Activated naive CD8-positive, alpha-beta T cell treated with anti-CD3 and anti-CD28 coated beads for 36 hours (primary cell): ENCODE data around the gene CMBL. TPM values are rescaled to one million over a fixed set of nuclear protein-coding genes. Genes with fewer than 3 reads are reported as not detected.

ENCODE experiments used
- DNase-seq: peaks from one replicate; pipeline ENCODE4 v3.0.0; 2021
- H3K27ac Mint-ChIP-seq: one replicate; pipeline ENCODE4 v1.8.0; 2022; ENCODE audit warnings: mild to moderate bottlenecking, moderate library complexity, mixed read lengths
- H3K27me3 Mint-ChIP-seq: one replicate; pipeline ENCODE4 v1.8.0; 2022; ENCODE audit warnings: mild to moderate bottlenecking, mixed read lengths
- H3K36me3 Mint-ChIP-seq: one replicate; pipeline ENCODE4 v1.8.0; 2021; ENCODE audit warnings: mild to moderate bottlenecking, mixed read lengths
- H3K4me1 Mint-ChIP-seq: one replicate; pipeline ENCODE4 v1.8.0; 2021; ENCODE audit warnings: mixed read lengths
- H3K4me3 Mint-ChIP-seq: one replicate; pipeline ENCODE4 v1.8.0; 2022; ENCODE audit warnings: mild to moderate bottlenecking, moderate library complexity, mixed read lengths
- H3K9me3 Mint-ChIP-seq: one replicate; pipeline ENCODE4 v1.8.0; 2022; ENCODE audit warnings: mixed read lengths
- total RNA-seq, 2 experiments: library from RNA; stranded (reverse); gene quantifications; one replicate each; pipeline ENCODE4 v1.2.3, GENCODE V29; 2021

Gene CMBL
- total RNA-seq, 2 experiments from 2014 or later: 2.4 to 2.9 TPM

- no peak overlapping the region for H3K27ac Mint-ChIP-seq
- peaks cover 7% of the 10 kb centered on the region for H3K4me1 Mint-ChIP-seq
- H3K4me3 Mint-ChIP-seq: no peak overlapping the region
- no peak for DNase-seq
- H3K27me3 Mint-ChIP-seq: peaks cover 30% of the 10 kb centered on the region
- H3K9me3 Mint-ChIP-seq: peaks cover under 1% of the 10 kb centered on the region
- no peaks in the 10 kb centered on the region for H3K36me3 Mint-ChIP-seq
Observed at GRCh38 chr5:10304932-10305331, 2.8 kb downstream of the CMBL start.

- Mint-ChIP-seq H3K27ac (no peak overlapping the region), H3K4me1 (peaks cover 7% of the 10 kb centered on the region), H3K27me3 (peaks cover 23% of the 10 kb centered on the region), H3K36me3 (no peaks in the 10 kb centered on the region), H3K4me3 (no peak overlapping the region), H3K9me3 (peaks cover 2% of the 10 kb centered on the region)
- no peak for DNase-seq
Observed at GRCh38 chr5:10303699-10304170, 4.0 kb downstream of the CMBL start.

GRCh38 chr5:10303201-10303600 is 4.5 kb downstream of the CMBL start:
- H3K27me3 Mint-ChIP-seq: peaks cover 18% of the 10 kb centered on the region

GRCh38 chr5:10301842-10302610 is 5.7 kb downstream of the CMBL start:
- no peak for DNase-seq
- peaks cover 2% of the 10 kb centered on the region for H3K9me3 Mint-ChIP-seq
- no peak overlapping the region for H3K27ac Mint-ChIP-seq
- no peak overlapping the region for H3K4me3 Mint-ChIP-seq
- H3K27me3 Mint-ChIP-seq: peaks cover 12% of the 10 kb centered on the region
- no peaks in the 10 kb centered on the region for H3K36me3 Mint-ChIP-seq
- peaks cover 2% of the 10 kb centered on the region for H3K4me1 Mint-ChIP-seq

More at GRCh38 chr5:10303201-10303600, 4.5 kb downstream of the CMBL start:
- Mint-ChIP-seq H3K4me1 (peaks cover 7% of the 10 kb centered on the region), H3K9me3 (peaks cover 2% of the 10 kb centered on the region), H3K36me3 (no peaks in the 10 kb centered on the region), H3K4me3 (no peak overlapping the region), H3K27ac (no peak overlapping the region)
- no peak for DNase-seq

- Mint-ChIP-seq H3K27ac (no peak overlapping the region), H3K27me3 (peaks cover 4% of the 10 kb centered on the region), H3K4me3 (no peak overlapping the region), H3K36me3 (no peaks in the 10 kb centered on the region), H3K4me1 (no peaks in the 10 kb centered on the region), H3K9me3 (peaks cover 2% of the 10 kb centered on the region)
- DNase-seq: no peak
Observed at GRCh38 chr5:10301266-10301665, 6.4 kb downstream of the CMBL start.

- H3K36me3 Mint-ChIP-seq: no peaks in the 10 kb centered on the region
- no peak for DNase-seq
- H3K4me1 Mint-ChIP-seq: no peaks in the 10 kb centered on the region
- H3K27ac Mint-ChIP-seq: no peak overlapping the region
- no peaks in the 10 kb centered on the region for H3K27me3 Mint-ChIP-seq
- no peak overlapping the region for H3K4me3 Mint-ChIP-seq
- H3K9me3 Mint-ChIP-seq: peaks cover 2% of the 10 kb centered on the region
Observed at GRCh38 chr5:10300246-10300645, 7.5 kb downstream of the CMBL start.

GRCh38 chr5:10297646-10298204 is 10.0 kb downstream of the CMBL start:
- H3K9me3 Mint-ChIP-seq: peaks cover 2% of the 10 kb centered on the region
- no peaks in the 10 kb centered on the region for H3K27me3 Mint-ChIP-seq
- no peaks in the 10 kb centered on the region for H3K4me1 Mint-ChIP-seq
- no peak overlapping the region for H3K4me3 Mint-ChIP-seq
- DNase-seq: no peak
- H3K27ac Mint-ChIP-seq: no peak overlapping the region
- H3K36me3 Mint-ChIP-seq: no peaks in the 10 kb centered on the region

GRCh38 chr5:10295619-10296326 is 11.9 kb downstream of the CMBL start:
- peaks cover 2% of the 10 kb centered on the region for H3K9me3 Mint-ChIP-seq
- H3K4me3 Mint-ChIP-seq: no peak overlapping the region
- no peak overlapping the region for H3K27ac Mint-ChIP-seq
- DNase-seq: no peak
- no peaks in the 10 kb centered on the region for H3K4me1 Mint-ChIP-seq
- no peaks in the 10 kb centered on the region for H3K27me3 Mint-ChIP-seq
- no peaks in the 10 kb centered on the region for H3K36me3 Mint-ChIP-seq

GRCh38 chr5:10293907-10294662 is 13.6 kb downstream of the CMBL start:
- Mint-ChIP-seq H3K27me3 (no peaks in the 10 kb centered on the region), H3K9me3 (no peaks in the 10 kb centered on the region), H3K27ac (no peak overlapping the region), H3K4me3 (no peak overlapping the region), H3K4me1 (no peaks in the 10 kb centered on the region), H3K36me3 (no peaks in the 10 kb centered on the region)
- no peak for DNase-seq

- Mint-ChIP-seq H3K27me3 (no peaks in the 10 kb centered on the region), H3K4me3 (no peak overlapping the region), H3K4me1 (peaks cover 5% of the 10 kb centered on the region), H3K36me3 (no peaks in the 10 kb centered on the region), H3K27ac (no peak overlapping the region), H3K9me3 (no peaks in the 10 kb centered on the region)
- no peak for DNase-seq
Observed at GRCh38 chr5:10291692-10292339, 15.9 kb downstream of the CMBL start.

- Mint-ChIP-seq H3K36me3 (no peaks in the 10 kb centered on the region), H3K9me3 (no peaks in the 10 kb centered on the region), H3K27me3 (no peaks in the 10 kb centered on the region), H3K27ac (no peak overlapping the region), H3K4me1 (peaks cover 5% of the 10 kb centered on the region), H3K4me3 (no peak overlapping the region)
- DNase-seq: no peak
Observed at GRCh38 chr5:10290438-10290837, 17.3 kb downstream of the CMBL start.

- DNase-seq: no peak
- Mint-ChIP-seq H3K4me1 (peaks cover 5% of the 10 kb centered on the region), H3K27me3 (no peaks in the 10 kb centered on the region), H3K9me3 (no peaks in the 10 kb centered on the region), H3K27ac (no peak overlapping the region), H3K4me3 (no peak overlapping the region), H3K36me3 (no peaks in the 10 kb centered on the region)
Observed at GRCh38 chr5:10289991-10290390, 17.7 kb downstream of the CMBL start.

GRCh38 chr5:10289353-10289752 is 18.3 kb downstream of the CMBL start:
- no peaks in the 10 kb centered on the region for H3K27me3 Mint-ChIP-seq
- no peaks in the 10 kb centered on the region for H3K36me3 Mint-ChIP-seq
- no peaks in the 10 kb centered on the region for H3K9me3 Mint-ChIP-seq
- H3K4me3 Mint-ChIP-seq: no peak overlapping the region
- no peak for DNase-seq
- H3K27ac Mint-ChIP-seq: no peak overlapping the region
- peaks cover 5% of the 10 kb centered on the region for H3K4me1 Mint-ChIP-seq

- Mint-ChIP-seq H3K27me3 (no peaks in the 10 kb centered on the region), H3K9me3 (no peaks in the 10 kb centered on the region), H3K27ac (no peak overlapping the region), H3K4me3 (no peak overlapping the region), H3K4me1 (peaks cover 10% of the 10 kb centered on the region), H3K36me3 (no peaks in the 10 kb centered on the region)
- DNase-seq: peak; percentile 37
Observed at GRCh38 chr5:10288592-10289219, 19.0 kb downstream of the CMBL start.
